HEK293T (cell line): ENCODE measurements around the gene THRB.
"Not testable (repeated sequence)": the region's sequence is repeated elsewhere in the genome, so short reads cannot be mapped to it uniquely, and the experiment has no call there.

Experiments used
- CTCF ChIA-PET: fragments of 350-600 bp; formaldehyde crosslinking; extraction: SDS; loops from one replicate; lab custom pipeline; 2021; ENCODE audit warnings: antibody characterized with exemption, inconsistent platforms; lab: Yijun Ruan, JAX
- POLR2A ChIA-PET: fragments of 350-600 bp; formaldehyde crosslinking; extraction: SDS; loops from one replicate; lab custom pipeline; 2020; ENCODE audit warnings: antibody characterized with exemption, inconsistent platforms; lab: Yijun Ruan, JAX
- DNase-seq: peaks from one replicate; pipeline ENCODE4 v3.0.0; 2012; ENCODE audit warnings: mixed read lengths; ENCODE audit errors: extremely low spot score
- ARNT ChIP-seq: fragments of 450-650 bp; IDR thresholded peaks from 2 replicates; pipeline ENCODE4 v1.6.1; 2017; ENCODE audit warnings: mild to moderate bottlenecking
- BHLHE40 ChIP-seq: fragments of 450-650 bp; IDR thresholded peaks from 2 replicates; pipeline ENCODE4 v1.6.1; 2016; ENCODE audit warnings: mild to moderate bottlenecking, moderate library complexity, borderline replicate concordance
- CTBP1 ChIP-seq: fragments of 450-650 bp; IDR thresholded peaks from 2 replicates; pipeline ENCODE4 v1.6.1; 2016; ENCODE audit warnings: borderline replicate concordance
- ELF4 ChIP-seq: fragments of 450-650 bp; IDR thresholded peaks from 2 replicates; pipeline ENCODE4 v1.6.1; 2017; ENCODE audit warnings: antibody characterized with exemption
- FOXA1 ChIP-seq: fragments of 450-650 bp; IDR thresholded peaks from 2 replicates; pipeline ENCODE4 v1.6.1; 2016; ENCODE audit warnings: mild to moderate bottlenecking
- FOXK2 ChIP-seq: fragments of 450-650 bp; IDR thresholded peaks from 2 replicates; pipeline ENCODE4 v1.6.1; 2016; ENCODE audit warnings: mild to moderate bottlenecking
- FOXM1 ChIP-seq: fragments of 450-650 bp; IDR thresholded peaks from 2 replicates; pipeline ENCODE4 v1.6.1; 2017; ENCODE audit warnings: mild to moderate bottlenecking, borderline replicate concordance
- HDGF ChIP-seq: fragments of 450-650 bp; IDR thresholded peaks from 2 replicates; pipeline ENCODE4 v1.6.1; 2017; ENCODE audit warnings: antibody characterized with exemption, borderline replicate concordance
- L3MBTL2 ChIP-seq: fragments of 450-650 bp; conservative IDR thresholded peaks from 2 replicates; pipeline ENCODE4 v1.6.1; 2016; ENCODE audit warnings: mild to moderate bottlenecking
- LEF1 ChIP-seq: fragments of 450-650 bp; IDR thresholded peaks from 2 replicates; pipeline ENCODE4 v1.6.1; 2017; ENCODE audit warnings: mild to moderate bottlenecking, borderline replicate concordance
- NFRKB ChIP-seq: fragments of 450-650 bp; IDR thresholded peaks from 2 replicates; pipeline ENCODE4 v1.6.1; 2016; ENCODE audit warnings: mild to moderate bottlenecking, moderate library complexity
- SP1 ChIP-seq: fragments of 450-650 bp; IDR thresholded peaks from 2 replicates; pipeline ENCODE4 v1.6.1; 2017
- SUZ12 ChIP-seq: fragments of 450-650 bp; IDR thresholded peaks from 2 replicates; pipeline ENCODE4 v1.6.1; 2016; ENCODE audit warnings: mild to moderate bottlenecking
- TARDBP ChIP-seq: fragments of 450-650 bp; IDR thresholded peaks from 2 replicates; pipeline ENCODE4 v1.6.1; 2016
- ZNF384 ChIP-seq: fragments of 450-650 bp; IDR thresholded peaks from 2 replicates; pipeline ENCODE4 v1.6.1; 2016
- TF ChIP-seq, protein P1 (sequence below): fragments of 450-650 bp; IDR thresholded peaks from 2 replicates; pipeline ENCODE4 v1.6.1; 2016

THRB gene

DNA sequence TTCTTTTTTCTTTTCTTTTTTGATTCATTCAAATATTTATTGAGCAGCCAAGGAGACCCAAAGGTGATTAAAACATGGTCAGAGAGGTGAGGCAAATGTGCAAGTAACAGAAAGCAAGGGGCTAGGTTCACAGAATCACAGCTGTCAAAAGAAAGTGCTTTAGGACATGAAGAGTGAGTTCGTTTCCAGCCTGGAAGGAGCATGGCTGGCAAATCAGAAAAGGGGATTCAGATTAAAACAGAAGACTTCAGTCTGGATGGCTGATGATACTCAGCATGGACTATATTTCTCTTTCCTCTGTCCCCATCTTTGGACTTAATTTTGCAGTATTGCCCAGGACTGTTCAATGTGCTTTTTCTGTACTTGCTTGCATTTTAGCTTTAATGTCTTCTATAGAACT is 398.4 kb downstream of the THRB start:
- POLR2A ChIA-PET: no interaction called here
- no peak for TF ChIP-seq ELF4
- no peak for TF ChIP-seq HDGF

DNA sequence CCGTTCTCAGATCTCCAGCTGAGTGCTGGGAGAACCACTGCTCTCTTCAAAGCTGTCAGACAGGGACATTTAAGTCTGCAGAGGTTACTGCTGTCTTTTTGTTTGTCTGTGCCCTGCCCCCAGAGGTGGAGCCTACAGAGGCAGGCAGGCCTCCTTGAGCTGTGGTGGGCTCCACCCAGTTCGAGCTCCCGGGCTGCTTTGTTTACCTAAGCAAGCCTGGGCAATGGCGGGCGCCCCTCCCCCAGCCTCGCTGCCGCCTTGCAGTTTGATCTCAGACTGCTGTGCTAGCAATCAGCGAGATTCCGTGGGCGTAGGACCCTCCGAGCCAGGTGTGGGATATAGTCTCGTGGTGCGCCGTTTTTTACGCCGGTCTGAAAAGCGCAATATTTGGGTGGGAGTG is 399.8 kb downstream of the THRB start:
- POLR2A ChIA-PET, DNase-seq, CTCF ChIA-PET: not testable (repeated sequence)

More for the DNA sequence above, 398.4 kb downstream of the THRB start:
- CTCF ChIA-PET: no interaction called here
- DNase-seq: no peak

DNA sequence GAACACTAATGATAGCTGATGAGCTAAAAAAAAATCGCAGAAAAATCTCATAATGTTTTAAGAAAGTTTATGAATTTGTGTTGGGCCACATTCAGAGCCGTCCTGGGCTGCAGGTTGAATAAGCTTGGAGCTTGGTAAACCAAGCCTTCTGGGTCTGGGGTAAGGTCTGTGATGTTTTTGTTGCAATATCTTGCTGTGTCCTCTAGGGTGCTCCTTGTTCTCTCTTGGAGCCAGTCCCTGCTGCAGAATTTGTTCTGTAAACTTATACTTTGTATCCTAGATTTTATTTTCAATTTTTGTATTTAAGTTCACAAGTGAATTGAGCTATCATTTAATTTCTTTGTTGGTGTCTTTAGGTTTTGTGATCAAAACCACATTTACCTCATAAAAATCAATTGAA is 405.9 kb downstream of the THRB start:
- ChIA-PET CTCF (interaction anchor here (0.6 to 1.2 kb wide), 3 partner anchors 13 to 93 kb away, joined by 3 to 6 read pairs (median 3); no protein-coding TSS in a partner anchor), POLR2A (interaction anchor here (1.4 kb wide), 1 partner anchor 172 kb away, joined by 4 read pairs; the partner anchor contains the start of genes NKIRAS1 and RPL15)
- no peak for TF ChIP-seq LEF1
- DNase-seq: peak; percentile 55

DNA sequence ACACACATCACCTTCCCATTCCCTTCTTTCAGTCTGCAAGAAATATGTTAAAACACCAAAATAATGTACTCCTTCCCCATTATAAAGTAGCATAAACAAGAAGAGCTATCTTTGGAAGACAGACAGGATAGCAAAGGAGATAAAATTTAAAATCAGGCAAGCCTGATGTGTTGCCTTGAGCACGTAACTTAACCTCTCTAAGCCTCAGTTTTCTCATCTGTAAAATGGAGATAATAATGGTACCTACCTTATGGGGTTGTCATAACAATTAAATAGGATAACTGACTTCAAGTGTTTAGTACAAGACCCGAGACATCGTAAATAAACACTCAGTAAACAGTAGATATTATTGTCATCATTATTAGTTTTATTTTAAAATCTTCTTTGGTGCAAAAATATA is 407.2 kb downstream of the THRB start:
- no peak for DNase-seq
- ChIA-PET CTCF (no interaction called here), POLR2A (interaction anchor here (1.4 kb wide), 1 partner anchor 171 kb away, joined by 4 read pairs; the partner anchor contains the start of genes NKIRAS1 and RPL15)
- TF ChIP-seq L3MBTL2: no peak
- no peak for TF ChIP-seq HDGF

DNA sequence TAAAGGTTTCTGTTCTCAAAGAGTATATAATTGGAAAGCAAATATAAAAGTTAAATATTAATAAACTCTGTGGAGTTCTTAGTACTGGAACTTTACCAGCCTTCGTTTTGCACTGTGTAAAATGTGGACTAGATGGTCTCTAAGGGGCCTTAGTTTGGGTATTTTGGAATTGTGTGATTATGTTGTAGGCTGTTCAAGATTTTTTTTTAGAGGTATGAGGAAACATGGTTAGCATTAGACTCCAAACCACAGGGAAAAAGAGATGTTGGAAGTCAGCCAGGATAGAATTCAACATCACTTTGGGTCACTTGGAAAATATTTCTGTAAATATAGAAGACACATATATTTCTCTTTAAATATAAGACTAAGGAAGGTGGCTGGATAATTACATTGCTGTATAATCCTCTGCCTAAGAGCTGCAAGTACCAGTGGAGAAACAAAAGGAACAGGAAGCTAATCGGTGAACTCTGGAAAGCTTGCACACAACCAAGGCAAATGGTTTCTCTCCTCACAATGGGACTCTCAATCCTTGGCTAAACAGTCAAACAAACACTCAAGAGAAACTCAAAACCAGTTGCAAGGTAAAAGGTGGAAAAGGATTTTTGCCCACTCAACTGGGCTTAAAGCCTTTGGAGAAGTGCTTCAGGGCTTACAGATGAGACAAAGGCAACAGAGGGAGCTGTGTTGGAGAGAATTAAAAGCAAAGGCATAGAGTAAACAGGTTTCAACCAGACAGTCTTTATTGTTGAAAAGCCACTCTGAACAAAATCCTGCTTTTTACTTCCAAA is 407.8 kb downstream of the THRB start:
- DNase-seq: no peak
- ChIA-PET POLR2A (no interaction called here), CTCF (no interaction called here)
- TF ChIP-seq TARDBP (no peak), NFRKB (no peak), SP1 (no peak), FOXA1 (no peak), SUZ12 (no peak), HDGF (no peak), CTBP1 (no peak), LEF1 (no peak), L3MBTL2 (no peak), ARNT (no peak)

DNA sequence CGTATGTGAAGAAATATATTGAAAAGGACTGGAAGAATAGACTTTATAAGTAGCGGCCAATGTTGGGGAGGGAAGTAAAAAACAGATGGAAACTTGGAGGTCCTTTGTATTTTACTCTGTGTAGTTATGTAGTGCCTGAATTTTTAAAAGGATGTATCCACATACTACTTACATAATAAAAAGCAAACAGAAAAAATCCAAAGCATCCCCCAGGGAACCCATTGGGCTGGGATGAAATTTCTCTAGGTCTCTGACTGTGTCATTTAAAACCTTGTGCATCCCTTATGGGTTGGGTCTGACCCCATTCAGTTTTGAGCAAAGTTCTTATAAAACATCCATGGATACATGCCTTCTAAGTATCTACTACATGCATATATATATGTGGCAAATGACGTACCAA is 408.4 kb downstream of the THRB start:
- ChIA-PET CTCF (no interaction called here), POLR2A (no interaction called here)
- TF ChIP-seq TARDBP (no peak), FOXM1 (no peak), FOXK2 (no peak), LEF1 (no peak), HDGF (no peak), CTBP1 (no peak), ARNT (no peak), ZNF384 (no peak), SP1 (no peak), BHLHE40 (no peak), L3MBTL2 (no peak), NFRKB (no peak), ELF4 (no peak), SUZ12 (no peak), FOXA1 (no peak)
- TF ChIP-seq, protein P1, sequence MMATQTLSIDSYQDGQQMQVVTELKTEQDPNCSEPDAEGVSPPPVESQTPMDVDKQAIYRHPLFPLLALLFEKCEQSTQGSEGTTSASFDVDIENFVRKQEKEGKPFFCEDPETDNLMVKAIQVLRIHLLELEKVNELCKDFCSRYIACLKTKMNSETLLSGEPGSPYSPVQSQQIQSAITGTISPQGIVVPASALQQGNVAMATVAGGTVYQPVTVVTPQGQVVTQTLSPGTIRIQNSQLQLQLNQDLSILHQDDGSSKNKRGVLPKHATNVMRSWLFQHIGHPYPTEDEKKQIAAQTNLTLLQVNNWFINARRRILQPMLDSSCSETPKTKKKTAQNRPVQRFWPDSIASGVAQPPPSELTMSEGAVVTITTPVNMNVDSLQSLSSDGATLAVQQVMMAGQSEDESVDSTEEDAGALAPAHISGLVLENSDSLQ: no peak

DNA sequence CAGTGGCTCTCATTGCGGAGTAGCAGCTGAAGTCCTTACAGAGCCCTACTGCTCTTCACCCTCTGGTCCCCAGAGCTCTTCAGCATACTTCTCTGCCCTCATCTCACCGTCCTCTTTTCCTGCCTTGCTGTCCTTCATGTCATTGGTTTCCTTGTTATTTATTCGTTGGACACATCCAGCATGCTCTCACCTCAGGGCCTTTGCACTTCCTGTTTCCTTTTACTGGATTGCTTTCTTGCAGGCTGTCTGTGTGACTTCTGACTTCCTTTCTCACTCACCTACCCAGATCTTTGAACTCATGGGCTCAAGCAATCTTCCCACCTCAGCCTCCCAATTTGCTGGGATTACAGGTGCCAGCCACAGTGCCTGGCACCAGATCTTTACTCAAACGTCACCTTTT is 422.5 kb downstream of the THRB start:
- no peak for DNase-seq
- ChIA-PET POLR2A (no interaction called here), CTCF (no interaction called here)
- TF ChIP-seq L3MBTL2 (no peak), NFRKB (no peak), FOXA1 (no peak), LEF1 (no peak), SUZ12 (no peak), HDGF (no peak), SP1 (no peak), ELF4 (no peak), FOXK2 (no peak), ARNT (no peak), TARDBP (no peak), ZNF384 (no peak)
- TF ChIP-seq, protein P1: no peak

More for the DNA sequence above, 408.4 kb downstream of the THRB start:
- DNase-seq: no peak

DNA sequence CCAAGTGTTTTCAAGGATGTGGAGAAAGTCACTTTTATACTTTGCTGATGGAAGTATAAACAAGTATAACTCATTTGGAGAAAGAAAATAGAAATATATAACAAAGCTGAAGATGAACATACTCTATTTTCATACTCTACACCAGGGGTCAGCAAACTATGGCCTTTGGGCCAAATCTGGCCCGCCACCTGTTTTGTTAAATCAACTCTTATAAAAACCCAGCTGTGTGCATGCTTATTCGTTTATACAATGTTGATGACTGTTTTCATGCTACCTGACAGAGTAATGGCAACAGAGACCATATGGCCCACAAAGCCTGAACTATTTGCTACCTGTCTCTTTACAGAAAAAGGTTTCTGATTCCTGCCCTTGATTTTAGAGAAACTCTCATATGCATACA is 425.6 kb downstream of the THRB start:
- TF ChIP-seq CTBP1: no peak
- POLR2A ChIA-PET: no interaction called here
- CTCF ChIA-PET: no interaction called here
- no peak for DNase-seq
